ENCODE measurements around the gene KCNG2. TPM values are rescaled to one million over a fixed set of nuclear protein-coding genes. Genes with fewer than 3 reads are reported as not detected.

Gene KCNG2
- total RNA-seq, 4 donors from 2014 or later, result 0.27 TPM; not detected in 3

GRCh38 chr18:79764131-79764530 is 33.6 kb upstream of the KCNG2 start:
- no peaks in the 10 kb centered on the region for H3K4me1 ChIP-seq
- 80% methylated on average over 2 of the region's 6 CpGs; no CpG with 5 or more reads in 1 of the 2 donors for WGBS, 2 donors (ENCODE audit: low coverage in 1 of 2)
- H3K27me3 ChIP-seq, result peaks cover 18% of the 10 kb centered on the region
- TF ChIP-seq EP300 (IDR thresholded peaks at IDR 0.05) (no peak), POLR2A (IDR thresholded peaks at IDR 0.05) (no peak), POLR2AphosphoS5 (IDR thresholded peaks at IDR 0.05) (no peak), CTCF (IDR thresholded peaks at IDR 0.05) (no peak)
- ATAC-seq, result no peak
- H3K9me3 ChIP-seq, result peaks cover 0 to 56% (median 0%) of the 10 kb centered on the region in 3 donors
- no peak overlapping the region for H3K4me3 ChIP-seq
- no peak overlapping the region for H3K27ac ChIP-seq
- H3K36me3 ChIP-seq, result no peaks in the 10 kb centered on the region

GRCh38 chr18:79765491-79766245 is 32.1 kb upstream of the KCNG2 start:
- peaks cover 28% of the 10 kb centered on the region for H3K27me3 ChIP-seq
- no peaks in the 10 kb centered on the region for H3K4me1 ChIP-seq
- H3K36me3 ChIP-seq, result no peaks in the 10 kb centered on the region
- TF ChIP-seq CTCF (IDR thresholded peaks at IDR 0.05), result no peak
- no peak for TF ChIP-seq POLR2A (IDR thresholded peaks at IDR 0.05)
- no peak for TF ChIP-seq EP300 (IDR thresholded peaks at IDR 0.05)
- no peak for TF ChIP-seq POLR2AphosphoS5 (IDR thresholded peaks at IDR 0.05)
- H3K4me3 ChIP-seq, result no peak overlapping the region
- no peak overlapping the region for H3K27ac ChIP-seq
- peaks cover 0 to 56% (median 0%) of the 10 kb centered on the region in 3 donors for H3K9me3 ChIP-seq
- WGBS, 2 donors (ENCODE audit: low coverage in 1 of 2), result 28 to 50% methylated on average over 2 to 13 of the region's 14 CpGs
- no peak for ATAC-seq

- H3K36me3 ChIP-seq, result no peaks in the 10 kb centered on the region
- ATAC-seq, result no peak
- H3K9me3 ChIP-seq, result peaks cover 0 to 51% (median 0%) of the 10 kb centered on the region in 3 donors
- H3K27ac ChIP-seq, result no peak overlapping the region
- H3K27me3 ChIP-seq, result peaks cover 28% of the 10 kb centered on the region
- H3K4me1 ChIP-seq, result no peaks in the 10 kb centered on the region
- no peak for TF ChIP-seq POLR2AphosphoS5 (IDR thresholded peaks at IDR 0.05)
- no peak for TF ChIP-seq POLR2A (IDR thresholded peaks at IDR 0.05)
- no peak for TF ChIP-seq CTCF (IDR thresholded peaks at IDR 0.05)
- TF ChIP-seq EP300 (IDR thresholded peaks at IDR 0.05), result no peak
- no peak overlapping the region for H3K4me3 ChIP-seq
- 53% methylated on average over 3 of the region's 16 CpGs; no CpG with 5 or more reads in 1 of the 2 donors for WGBS, 2 donors (ENCODE audit: low coverage in 1 of 2)
Measured at GRCh38 chr18:79766308-79766707, 31.4 kb upstream of the KCNG2 start.

GRCh38 chr18:79768745-79769144 is 29.0 kb upstream of the KCNG2 start:
- H3K4me1 ChIP-seq, result no peaks in the 10 kb centered on the region
- WGBS, 2 donors (ENCODE audit: low coverage in 1 of 2), result 24% methylated on average over 3 of the region's 3 CpGs
- no peak for ATAC-seq
- no peak overlapping the region for H3K27ac ChIP-seq
- H3K4me3 ChIP-seq, result no peak overlapping the region
- TF ChIP-seq POLR2AphosphoS5 (IDR thresholded peaks at IDR 0.05), result no peak
- H3K9me3 ChIP-seq, result peaks cover 0 to 43% (median 0%) of the 10 kb centered on the region in 3 donors
- no peaks in the 10 kb centered on the region for H3K36me3 ChIP-seq
- peaks cover 52% of the 10 kb centered on the region for H3K27me3 ChIP-seq

- Histone ChIP-seq H3K36me3 (no peaks in the 10 kb centered on the region), H3K4me1 (no peaks in the 10 kb centered on the region), H3K4me3 (no peak overlapping the region), H3K27ac (no peak overlapping the region), H3K9me3 (peaks cover 0 to 43% (median 0%) of the 10 kb centered on the region in 3 donors), H3K27me3 (peaks cover 64% of the 10 kb centered on the region)
- TF ChIP-seq POLR2AphosphoS5 (IDR thresholded peaks at IDR 0.05) (no peak), CTCF (IDR thresholded peaks at IDR 0.05) (no peak), POLR2A (IDR thresholded peaks at IDR 0.05) (no peak), EP300 (IDR thresholded peaks at IDR 0.05) (no peak)
- ATAC-seq, result no peak
- WGBS, 2 donors (ENCODE audit: low coverage in 1 of 2), result 68% methylated on average over 11 of the region's 31 CpGs; no CpG with 5 or more reads in 1 of the 2 donors
Measured at GRCh38 chr18:79769698-79770500, 27.8 kb upstream of the KCNG2 start.

Measured in gastroesophageal sphincter (tissue), 4 donors.